Ascending aorta (tissue), 2 donors: ENCODE data around the gene PDE7B. TPM values are rescaled to one million over a fixed set of nuclear protein-coding genes. Genes with fewer than 3 reads are reported as not detected.

Source experiments
- DNase-seq, 2 donors: peaks; one replicate each; pipeline ENCODE4 v3.0.0-alpha.2; 2019; ENCODE audit warnings: low spot score in 2 of 2
- H3K27ac ChIP-seq, 2 donors: fragments of 200-600 bp; sonication (generic); one replicate each; pipeline ENCODE4 v1.5.1; 2016 to 2017; ENCODE audit warnings: mild to moderate bottlenecking in 1 of 2
- H3K27me3 ChIP-seq: fragments of 200-600 bp; sonication (generic); one replicate; pipeline ENCODE4 v1.5.1; 2017
- H3K36me3 ChIP-seq, 2 donors: fragments of 200-600 bp; sonication (generic); one replicate each; pipeline ENCODE4 v1.5.1; 2016
- H3K4me1 ChIP-seq, 2 donors: fragments of 200-600 bp; sonication (generic); one replicate each; pipeline ENCODE4 v1.5.1; 2016 to 2017; ENCODE audit warnings: mild to moderate bottlenecking in 1 of 2
- H3K4me3 ChIP-seq, 2 donors: fragments of 200-600 bp; sonication (generic); one replicate each; pipeline ENCODE4 v1.5.1; 2016 to 2017; ENCODE audit warnings: mild to moderate bottlenecking in 1 of 2
- H3K9me3 ChIP-seq, 2 donors: fragments of 200-600 bp; sonication (generic); one replicate each; pipeline ENCODE4 v1.5.1; 2016
- CTCF ChIP-seq, 3 experiments: fragments of 200-600 bp in 2 of 3; fragments of 450-650 bp in 1 of 3; sonication (generic) in 2 of 3; IDR thresholded peaks; one replicate each; pipeline ENCODE4 v1.5.1; 2016 to 2019; ENCODE audit warnings: antibody characterized with exemption in 3 of 3, mild to moderate bottlenecking in 1 of 3, moderate library complexity in 1 of 3
- intact Hi-C: fragments of 100-400 bp; cut with DNase I; formaldehyde crosslinking; loops from one replicate; pipeline ENCODE4 v1.15.1; 2023
- total RNA-seq: library from RNA; depleted of rRNA; stranded (reverse); fragments of >200 nt; gene quantifications from one replicate; pipeline ENCODE4 v1.1.0, GENCODE V29; 2016

PDE7B gene
- total RNA-seq, 1 donor from 2014 or later, result 6.0 TPM

GRCh38 chr6:135833771-135834170, 17.7 kb upstream of the PDE7B start:
- H3K27me3 ChIP-seq, result no peaks in the 10 kb centered on the region
- H3K4me1 ChIP-seq, result no peaks in the 10 kb centered on the region
- no peak overlapping the region for H3K27ac ChIP-seq
- H3K9me3 ChIP-seq, result no peaks in the 10 kb centered on the region
- intact Hi-C loops, result no loop called here
- H3K4me3 ChIP-seq, result no peak overlapping the region
- no peaks in the 10 kb centered on the region for H3K36me3 ChIP-seq
- no peak for TF ChIP-seq CTCF (IDR thresholded peaks at IDR 0.05)
- DNase-seq, result no peak

GRCh38 chr6:135837735-135838449, 13.6 kb upstream of the PDE7B start:
- Histone ChIP-seq H3K4me3 (no peak overlapping the region), H3K27me3 (no peaks in the 10 kb centered on the region)

GRCh38 chr6:135839121-135839520, 12.4 kb upstream of the PDE7B start:
- Histone ChIP-seq H3K36me3 (no peaks in the 10 kb centered on the region), H3K4me3 (no peak overlapping the region), H3K4me1 (no peaks in the 10 kb centered on the region), H3K9me3 (no peaks in the 10 kb centered on the region), H3K27me3 (no peaks in the 10 kb centered on the region), H3K27ac (no peak overlapping the region)
- no peak for DNase-seq
- intact Hi-C loops, result no loop called here
- TF ChIP-seq CTCF (IDR thresholded peaks at IDR 0.05), result no peak

More at GRCh38 chr6:135837735-135838449, 13.6 kb upstream of the PDE7B start:
- DNase-seq, result no peak
- intact Hi-C loops, result no loop called here
- Histone ChIP-seq H3K36me3 (no peaks in the 10 kb centered on the region), H3K27ac (no peak overlapping the region), H3K9me3 (no peaks in the 10 kb centered on the region), H3K4me1 (no peaks in the 10 kb centered on the region)
- no peak for TF ChIP-seq CTCF (IDR thresholded peaks at IDR 0.05)

- Histone ChIP-seq H3K4me3 (no peak overlapping the region), H3K36me3 (no peaks in the 10 kb centered on the region), H3K27me3 (no peaks in the 10 kb centered on the region), H3K9me3 (no peaks in the 10 kb centered on the region), H3K27ac (no peak overlapping the region), H3K4me1 (no peaks in the 10 kb centered on the region)
- no peak for DNase-seq
- intact Hi-C loops, result no loop called here
- no peak for TF ChIP-seq CTCF (IDR thresholded peaks at IDR 0.05)
Measured at GRCh38 chr6:135842618-135843392, 8.7 kb upstream of the PDE7B start.

- Histone ChIP-seq H3K4me3 (no peak overlapping the region), H3K36me3 (no peaks in the 10 kb centered on the region), H3K27ac (no peak overlapping the region), H3K27me3 (no peaks in the 10 kb centered on the region), H3K4me1 (peaks cover 0 to 3% of the 10 kb centered on the region in 2 donors), H3K9me3 (no peaks in the 10 kb centered on the region)
- no peak for TF ChIP-seq CTCF (IDR thresholded peaks at IDR 0.05)
- no peak for DNase-seq
- intact Hi-C loops, result no loop called here
Measured at GRCh38 chr6:135850882-135851281, 619 bp upstream of the PDE7B start.
